Peyer's patch (tissue), 4 donors: Measurements from ENCODE around the gene PIGB.

ENCODE experiments used
- CTCF ChIP-seq, 6 experiments: fragments of 450-650 bp in 4 of 6; fragments of 200-600 bp in 2 of 6; sonication (generic) in 1 of 6; IDR thresholded peaks; one replicate each; pipeline ENCODE4 v1.5.1; 2017 to 2019; ENCODE audit warnings: antibody characterized with exemption in 6 of 6, mild to moderate bottlenecking in 3 of 6, moderate library complexity in 1 of 6
- POLR2A ChIP-seq, 2 donors: fragments of 450-650 bp; IDR thresholded peaks; one replicate each; pipeline ENCODE4 v1.5.1; 2017; ENCODE audit warnings: antibody characterized with exemption in 2 of 2, mild to moderate bottlenecking in 2 of 2, moderate library complexity in 2 of 2

DNA sequence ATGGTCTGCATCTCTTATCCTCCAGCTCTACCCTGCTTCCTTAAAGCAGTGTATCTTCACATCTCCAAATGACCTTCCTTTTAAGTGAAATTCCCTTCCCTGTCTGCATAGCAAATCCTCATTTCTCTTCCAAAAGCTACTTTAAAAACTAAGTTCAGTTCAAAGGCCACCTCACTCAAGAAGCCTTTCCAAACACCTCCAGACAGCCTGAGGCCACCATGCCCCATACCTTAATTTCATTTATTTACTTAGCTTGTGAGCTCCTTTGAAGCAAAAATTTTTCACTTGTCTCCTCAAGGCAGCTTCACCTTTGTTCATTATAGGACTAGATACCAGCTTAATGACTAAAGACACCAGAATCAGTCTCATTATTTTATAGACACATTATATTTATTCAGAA is 39.4 kb downstream of the PIGB start:
- TF ChIP-seq CTCF (IDR thresholded peaks at IDR 0.05) (no peak), POLR2A (IDR thresholded peaks at IDR 0.05) (no peak)
